GM23338 (cell line): ENCODE results near the gene HOXB3.

Experiments used
- CTCF ChIP-seq, 2 experiments: fragments of 200-600 bp in 1 of 2; sonication (generic) in 1 of 2; conservative IDR thresholded peaks; 2 replicates each; pipeline versions ENCODE4 v1.5.1 to v1.6.1; 2016 to 2017; ENCODE audit warnings: antibody characterized with exemption in 2 of 2, low read depth in 2 of 2, mild to moderate bottlenecking in 2 of 2, moderate library complexity in 1 of 2
- POLR2AphosphoS5 ChIP-seq: IDR thresholded peaks from 2 replicates; pipeline ENCODE4 v1.6.1; 2016; ENCODE audit warnings: antibody characterized with exemption, low read depth
- REST ChIP-seq: IDR thresholded peaks from one replicate; pipeline ENCODE4 v1.6.1; 2018; ENCODE audit warnings: antibody characterized with exemption; ENCODE audit not compliant: unreplicated experiment

- TF ChIP-seq CTCF (conservative IDR thresholded peaks at IDR 0.05; ENCODE audit: low read depth in 2 of 2) (no peak), REST (no peak), POLR2AphosphoS5 (no peak)
Measured at GRCh38 chr17:48522031-48522653, 67.9 kb downstream of the HOXB3 start.
